ENCODE data around the gene TCF7L2.
"Not testable (repeated sequence)": the region's sequence is repeated elsewhere in the genome, so short reads cannot be mapped to it uniquely, and the experiment has no call there.

The TCF7L2 gene

GRCh38 chr10:113047963-113048781 lies 98.1 kb downstream of the TCF7L2 start:
- no peak for DNase-seq

- DNase-seq = no peak
Measured at GRCh38 chr10:113049881-113050280, 99.8 kb downstream of the TCF7L2 start.

GRCh38 chr10:113052076-113052830 lies 102.2 kb downstream of the TCF7L2 start:
- DNase-seq = no peak

- DNase-seq = no peak
Measured at GRCh38 chr10:113053091-113053490, 103.0 kb downstream of the TCF7L2 start.

- DNase-seq = no peak
Measured at GRCh38 chr10:113053881-113054280, 103.8 kb downstream of the TCF7L2 start.

- no peak for DNase-seq
Measured at GRCh38 chr10:113055458-113055857, 105.4 kb downstream of the TCF7L2 start.

- no peak for DNase-seq
Measured at GRCh38 chr10:113056030-113056429, 106.0 kb downstream of the TCF7L2 start.

GRCh38 chr10:113056441-113057021 lies 106.5 kb downstream of the TCF7L2 start:
- DNase-seq = no peak

GRCh38 chr10:113057948-113058522 lies 108.0 kb downstream of the TCF7L2 start:
- DNase-seq = no peak

GRCh38 chr10:113058523-113059370 lies 108.7 kb downstream of the TCF7L2 start:
- no peak for DNase-seq

- DNase-seq = no peak
Measured at GRCh38 chr10:113059371-113059780, 109.3 kb downstream of the TCF7L2 start.

- no peak for DNase-seq
Measured at GRCh38 chr10:113060201-113061053, 110.4 kb downstream of the TCF7L2 start.

- DNase-seq = no peak
Measured at GRCh38 chr10:113061054-113061430, 111.0 kb downstream of the TCF7L2 start.

GRCh38 chr10:113061557-113061956 lies 111.5 kb downstream of the TCF7L2 start:
- no peak for DNase-seq

- DNase-seq = no peak
Measured at GRCh38 chr10:113063043-113063967, 113.3 kb downstream of the TCF7L2 start.

- DNase-seq = no peak
Measured at GRCh38 chr10:113064039-113064438, 114.0 kb downstream of the TCF7L2 start.

- not testable (repeated sequence) for DNase-seq
Measured at GRCh38 chr10:113066120-113066519, 116.1 kb downstream of the TCF7L2 start.

GRCh38 chr10:113066561-113067312 lies 116.7 kb downstream of the TCF7L2 start:
- DNase-seq = no peak

GRCh38 chr10:113067501-113067900 lies 117.5 kb downstream of the TCF7L2 start:
- no peak for DNase-seq

All from activated effector memory CD4-positive, alpha-beta T cell treated with Interleukin-2 at 50 U/mL for 16 hours (primary cell).